ENCODE data around the gene DHRS12.

DHRS12 gene

GRCh38 chr13:51806566-51806965 lies 2.6 kb upstream of the DHRS12 start:
- Histone ChIP-seq H3K4me1 (ENCODE audit: control insufficient read depth in 1 of 2, insufficient read depth in 1 of 2, low read depth in 1 of 2, low read length in 1 of 2) (peaks cover 47 to 53% of the 10 kb centered on the region in 2 experiments), H3K9me3 (no peaks in the 10 kb centered on the region), H3K36me3 (peaks cover 5% of the 10 kb centered on the region), H3K27me3 (peaks cover 4% of the 10 kb centered on the region), H3K4me3 (ENCODE audit: low read depth in 1 of 2, low read length in 1 of 2) (no peak overlapping the region), H3K27ac (peak overlapping the region; percentile 10)
- no peak for TF ChIP-seq CTCF (IDR thresholded peaks at IDR 0.05)

GRCh38 chr13:51805925-51806324 lies 2.0 kb upstream of the DHRS12 start:
- Histone ChIP-seq H3K4me1 (ENCODE audit: control insufficient read depth in 1 of 2, insufficient read depth in 1 of 2, low read depth in 1 of 2, low read length in 1 of 2) (peaks cover 47 to 53% of the 10 kb centered on the region in 2 experiments), H3K4me3 (ENCODE audit: low read depth in 1 of 2, low read length in 1 of 2) (no peak overlapping the region), H3K9me3 (no peaks in the 10 kb centered on the region), H3K27ac (peak overlapping the region; percentile 10), H3K36me3 (peaks cover 4% of the 10 kb centered on the region), H3K27me3 (peaks cover 10% of the 10 kb centered on the region)
- no peak for TF ChIP-seq CTCF (IDR thresholded peaks at IDR 0.05)

GRCh38 chr13:51805313-51805712 lies 1.4 kb upstream of the DHRS12 start:
- Histone ChIP-seq H3K27me3 (peaks cover 16% of the 10 kb centered on the region), H3K27ac (peak overlapping the region; percentile 98), H3K36me3 (peaks cover 4% of the 10 kb centered on the region), H3K9me3 (no peaks in the 10 kb centered on the region), H3K4me1 (ENCODE audit: control insufficient read depth in 1 of 2, insufficient read depth in 1 of 2, low read depth in 1 of 2, low read length in 1 of 2) (peaks cover 47 to 53% of the 10 kb centered on the region in 2 experiments), H3K4me3 (ENCODE audit: low read depth in 1 of 2, low read length in 1 of 2) (peak overlapping the region; percentile 83 to 88)
- TF ChIP-seq CTCF (IDR thresholded peaks at IDR 0.05): no peak

- no peak for TF ChIP-seq CTCF (IDR thresholded peaks at IDR 0.05)
- H3K27ac ChIP-seq: peak overlapping the region; percentile 98
- peaks cover 4% of the 10 kb centered on the region for H3K36me3 ChIP-seq
- peaks cover 47 to 50% of the 10 kb centered on the region in 2 experiments for H3K4me1 ChIP-seq (ENCODE audit: control insufficient read depth in 1 of 2, insufficient read depth in 1 of 2, low read depth in 1 of 2, low read length in 1 of 2)
- H3K4me3 ChIP-seq (ENCODE audit: low read depth in 1 of 2, low read length in 1 of 2): peak overlapping the region; percentile 83 to 88
- H3K9me3 ChIP-seq: no peaks in the 10 kb centered on the region
- peaks cover 24% of the 10 kb centered on the region for H3K27me3 ChIP-seq
Observed at GRCh38 chr13:51804295-51805172, 571 bp upstream of the DHRS12 start.

- Histone ChIP-seq H3K27me3 (peaks cover 32% of the 10 kb centered on the region), H3K9me3 (no peaks in the 10 kb centered on the region), H3K36me3 (peaks cover 17% of the 10 kb centered on the region), H3K4me3 (ENCODE audit: low read depth in 1 of 2, low read length in 1 of 2) (peak overlapping the region; percentile 83 to 88), H3K4me1 (ENCODE audit: control insufficient read depth in 1 of 2, insufficient read depth in 1 of 2, low read depth in 1 of 2, low read length in 1 of 2) (peaks cover 39 to 41% of the 10 kb centered on the region in 2 experiments), H3K27ac (peak overlapping the region; percentile 98)
- TF ChIP-seq CTCF (IDR thresholded peaks at IDR 0.05): no peak
Observed at GRCh38 chr13:51802631-51803418, 1.1 kb downstream of the DHRS12 start.

Data from neutrophil (primary cell).